GM19372 (cell line): ENCODE measurements around the gene BNC2.

Source experiments
- ATAC-seq: cut with Tn5 transposase; IDR thresholded peaks from one replicate; pipeline ENCODE4 v1.9.1; 2021; ENCODE audit warnings: mild to moderate bottlenecking, low read depth, moderate library complexity; ENCODE audit not compliant: unreplicated experiment

Gene BNC2

GRCh38 chr9:16640649-16641048 is 229.8 kb downstream of the BNC2 start:
- no peak for ATAC-seq

DNA sequence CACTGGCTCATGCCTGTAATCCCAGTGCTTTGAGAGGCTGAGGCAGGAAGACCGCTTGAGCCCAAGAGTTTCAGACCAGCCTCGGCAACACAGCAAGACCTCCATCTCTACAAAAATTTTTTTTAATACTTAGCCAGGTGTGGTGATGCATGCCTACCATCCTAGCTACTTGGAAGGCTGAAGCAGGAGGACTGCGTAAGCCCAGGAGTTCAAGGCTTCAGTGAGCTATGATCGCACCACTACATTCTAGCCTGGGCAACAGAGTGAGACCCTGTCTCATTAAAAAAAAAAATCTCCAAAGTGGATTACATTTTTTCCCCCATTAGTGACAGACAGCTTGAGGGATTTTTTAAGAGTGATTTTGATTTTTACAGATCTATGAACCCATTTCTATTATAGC is 230.8 kb downstream of the BNC2 start:
- no peak for ATAC-seq

- ATAC-seq, result no peak
Measured at GRCh38 chr9:16637911-16638310, 232.6 kb downstream of the BNC2 start.

GRCh38 chr9:16637218-16637617 is 233.3 kb downstream of the BNC2 start:
- no peak for ATAC-seq

DNA sequence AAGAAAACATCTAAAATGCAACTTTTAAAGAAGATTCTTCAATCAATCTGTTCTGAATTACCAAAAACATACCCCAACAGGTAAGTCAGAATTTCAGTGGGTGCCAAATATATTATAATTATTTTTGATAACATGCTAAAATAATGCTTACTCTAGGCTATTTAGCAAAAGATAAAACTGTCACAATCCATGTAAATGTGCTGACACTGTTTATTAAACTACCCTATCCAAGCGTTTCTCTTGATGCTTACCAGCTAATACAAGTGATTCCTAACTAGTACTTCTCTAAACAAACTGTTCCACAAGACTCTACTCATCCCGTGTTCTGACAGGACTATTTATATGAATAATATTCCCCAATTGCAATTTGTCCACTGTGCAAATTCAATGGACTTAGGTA is 236.7 kb downstream of the BNC2 start:
- no peak for ATAC-seq

DNA sequence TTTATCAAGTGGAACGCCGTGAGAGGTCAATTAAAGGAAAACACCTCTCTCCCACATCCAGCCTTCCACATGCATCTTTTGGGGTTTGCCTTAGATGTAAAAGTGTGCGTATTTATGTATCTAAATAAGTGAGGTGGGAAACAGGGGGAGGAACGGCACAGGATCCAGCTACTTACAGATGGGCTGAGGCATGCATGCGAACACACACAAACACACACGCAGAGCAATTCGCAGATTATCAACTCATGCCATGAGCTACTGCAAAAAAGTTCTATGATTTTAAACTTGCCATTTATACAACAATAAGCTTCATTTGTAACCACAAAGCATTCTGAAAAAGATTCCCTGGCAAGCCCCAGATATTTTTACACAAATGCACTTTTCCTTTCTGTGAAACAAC is 242.1 kb downstream of the BNC2 start:
- ATAC-seq, result no peak

- ATAC-seq, result no peak
Measured at GRCh38 chr9:16627967-16628366, 242.5 kb downstream of the BNC2 start.

- no peak for ATAC-seq
Measured at GRCh38 chr9:16627521-16627920, 242.9 kb downstream of the BNC2 start.

- no peak for ATAC-seq
Measured at GRCh38 chr9:16626577-16627130, 243.8 kb downstream of the BNC2 start.

- no peak for ATAC-seq
Measured at GRCh38 chr9:16625811-16626210, 244.7 kb downstream of the BNC2 start.

GRCh38 chr9:16625161-16625631 is 245.3 kb downstream of the BNC2 start:
- no peak for ATAC-seq

DNA sequence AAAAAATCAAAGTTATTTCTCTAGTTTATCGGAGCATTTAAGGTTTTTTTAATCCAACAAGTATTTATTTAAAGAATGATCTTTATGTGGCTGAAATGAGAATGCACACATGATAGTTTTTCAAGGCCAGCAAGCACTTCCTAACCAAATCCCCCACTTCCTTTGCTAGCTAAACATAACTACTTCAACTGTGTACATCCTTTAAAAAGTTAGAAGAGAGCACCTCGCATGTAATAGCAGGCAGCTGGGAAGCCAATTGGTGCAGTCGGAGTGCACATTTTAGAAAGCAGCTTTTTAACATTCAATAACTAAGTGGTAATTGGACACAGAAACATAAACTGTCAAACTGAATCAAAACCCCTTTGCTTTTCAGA is 245.7 kb downstream of the BNC2 start:
- ATAC-seq, result no peak

DNA sequence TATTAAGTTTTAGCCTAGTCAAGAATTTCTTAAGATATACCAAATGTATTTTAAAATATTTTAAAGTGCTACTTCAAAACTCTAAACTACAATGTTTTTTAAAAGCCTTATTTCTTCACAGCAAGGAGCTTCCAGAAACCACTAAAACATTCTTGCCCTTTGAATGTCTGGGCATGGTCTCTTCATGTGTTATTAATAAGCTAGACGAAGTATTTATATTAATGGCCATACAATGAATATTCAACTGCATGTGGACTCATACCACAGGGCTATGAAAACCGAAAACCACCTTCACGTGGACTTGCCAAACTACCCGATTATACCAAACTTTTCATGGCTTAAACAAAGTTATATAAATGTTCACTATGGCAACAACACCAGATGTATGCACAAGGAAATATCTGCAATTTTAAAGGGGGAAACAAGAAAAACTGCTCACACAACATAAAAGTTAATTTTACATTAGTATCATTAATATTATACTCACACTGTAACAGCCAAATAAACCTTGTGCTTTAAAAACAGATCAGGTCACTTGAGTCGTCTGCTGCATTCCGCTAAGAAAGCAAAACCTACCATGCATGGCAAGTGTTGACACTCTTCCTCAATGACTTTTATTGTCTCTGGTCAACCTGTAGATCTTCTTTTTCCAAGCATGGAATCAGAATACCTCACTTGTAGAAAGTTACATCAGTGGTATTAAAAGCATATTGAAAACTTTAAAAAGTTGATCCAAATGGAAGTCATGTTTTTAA is 246.3 kb downstream of the BNC2 start:
- ATAC-seq, result no peak

DNA sequence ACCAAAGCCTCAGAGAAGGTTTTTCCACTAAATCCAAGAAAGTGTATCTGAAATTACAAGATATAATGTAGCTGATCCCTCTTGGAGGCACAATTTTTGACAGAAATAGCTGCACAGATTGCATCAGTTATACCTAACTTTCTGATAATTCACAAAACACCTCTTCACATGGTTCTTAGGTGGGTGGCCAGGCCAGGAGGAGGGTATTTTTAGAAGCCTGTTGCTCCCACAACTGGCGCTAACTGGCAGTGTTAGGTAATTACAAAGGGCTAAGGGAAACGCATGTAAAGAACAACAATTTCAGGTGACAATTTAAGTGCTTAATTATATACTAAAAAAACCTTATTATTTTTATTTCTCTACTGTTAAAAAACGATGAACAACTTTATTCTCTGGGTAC is 247.9 kb downstream of the BNC2 start:
- no peak for ATAC-seq

DNA sequence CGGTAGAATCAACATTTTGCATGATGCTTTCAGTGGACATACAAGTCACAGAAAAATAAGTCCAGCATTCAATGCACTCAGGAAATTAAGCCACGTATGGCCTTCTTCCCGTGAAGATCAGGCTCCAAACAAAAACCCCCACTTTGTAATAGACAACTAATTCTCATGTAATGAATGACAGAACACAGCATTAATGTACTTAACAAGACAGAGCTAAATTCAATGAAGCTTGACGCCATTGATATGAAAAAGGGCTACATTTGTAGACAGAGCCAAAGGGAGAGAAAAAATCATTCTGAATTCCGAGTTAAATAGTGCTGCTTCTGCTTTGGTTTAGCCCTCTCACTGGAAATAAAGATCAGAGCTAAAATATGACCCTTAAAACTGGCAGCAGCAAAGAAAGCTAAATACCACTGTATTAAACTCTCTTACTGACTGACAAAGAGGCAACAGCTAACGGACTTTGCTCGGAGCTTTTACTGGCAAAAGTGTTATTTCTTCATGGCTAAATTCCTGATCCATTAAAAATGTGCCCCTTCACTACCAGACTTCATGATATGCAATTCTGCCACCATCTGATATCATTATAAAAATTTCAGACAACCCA is 250.5 kb downstream of the BNC2 start:
- no peak for ATAC-seq

GRCh38 chr9:16619402-16619801 is 251.1 kb downstream of the BNC2 start:
- no peak for ATAC-seq

DNA sequence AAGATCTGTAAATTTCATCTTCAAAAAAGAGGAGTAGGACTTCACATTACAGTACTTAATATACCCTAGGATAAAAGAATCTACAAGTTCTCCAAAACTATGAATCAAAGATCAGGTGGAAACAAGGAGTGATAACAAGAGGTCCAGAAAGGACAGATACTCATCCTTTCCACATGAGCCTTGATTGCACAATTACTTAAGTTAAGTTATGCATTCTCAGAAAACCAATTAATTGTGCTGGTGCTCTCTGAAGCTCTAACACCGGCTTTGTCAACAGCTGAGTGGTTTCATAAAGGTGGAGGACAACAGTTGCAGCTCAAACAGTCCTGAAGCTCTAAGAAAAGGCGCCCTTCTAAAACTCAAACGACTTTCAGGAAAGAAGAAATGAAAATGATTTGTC is 251.9 kb downstream of the BNC2 start:
- no peak for ATAC-seq

DNA sequence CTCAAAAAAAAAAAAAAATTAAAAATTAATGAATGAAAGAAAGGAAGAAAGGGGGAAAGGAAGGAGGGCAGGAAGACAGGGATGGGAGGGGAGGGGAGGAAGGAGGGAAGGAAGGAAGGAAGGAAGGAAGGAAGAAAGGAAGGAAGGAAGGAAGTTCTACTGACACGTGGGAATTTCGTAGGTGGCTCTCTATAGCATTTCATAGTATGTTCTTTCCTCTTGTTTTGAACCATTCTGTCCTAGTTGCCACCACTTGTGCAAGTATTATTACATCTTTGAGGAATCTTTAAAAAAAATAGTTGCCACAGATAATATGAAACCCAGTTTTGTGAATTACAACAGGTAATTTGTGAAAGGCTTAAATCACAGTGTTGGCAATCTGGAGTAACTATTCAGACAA is 253.8 kb downstream of the BNC2 start:
- no peak for ATAC-seq

DNA sequence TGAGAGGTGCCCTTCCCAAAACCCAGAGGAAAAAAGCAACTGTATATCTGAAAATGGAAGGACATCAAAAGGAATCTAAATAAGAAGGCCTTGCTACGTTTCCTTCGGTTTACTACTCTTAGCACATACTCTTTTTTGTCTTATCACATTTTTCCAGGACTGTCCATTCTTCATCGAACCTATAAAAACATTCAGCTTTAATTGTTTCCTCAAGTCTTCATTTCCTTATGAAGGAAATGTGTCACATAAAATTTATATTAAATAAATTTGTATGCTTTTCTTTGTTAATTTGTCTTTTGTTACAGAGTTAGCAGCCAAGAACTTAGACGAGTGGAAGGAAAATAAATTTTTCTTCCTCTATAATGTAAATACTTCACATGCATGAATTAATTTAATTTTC is 255.0 kb downstream of the BNC2 start:
- ATAC-seq, result no peak

GRCh38 chr9:16613605-16614004 is 256.9 kb downstream of the BNC2 start:
- no peak for ATAC-seq

DNA sequence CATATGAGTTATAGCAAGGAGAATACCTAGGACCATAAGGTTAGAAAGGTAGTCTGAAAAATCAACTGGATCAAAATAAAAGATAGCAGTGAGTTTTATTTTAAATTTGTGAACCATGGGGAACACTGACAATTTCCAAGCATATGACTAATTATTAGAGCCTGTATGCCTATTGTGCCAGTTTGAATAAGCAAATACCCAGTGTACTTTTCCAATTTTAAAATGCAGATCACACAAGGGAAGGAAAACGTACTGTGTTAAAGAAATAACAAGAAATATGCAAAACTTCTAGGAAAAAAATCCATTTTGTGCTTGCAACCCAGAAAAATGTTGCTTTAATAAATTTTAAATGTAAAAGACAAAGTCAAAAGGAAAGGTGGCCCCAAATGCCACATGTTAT is 257.4 kb downstream of the BNC2 start:
- no peak for ATAC-seq

DNA sequence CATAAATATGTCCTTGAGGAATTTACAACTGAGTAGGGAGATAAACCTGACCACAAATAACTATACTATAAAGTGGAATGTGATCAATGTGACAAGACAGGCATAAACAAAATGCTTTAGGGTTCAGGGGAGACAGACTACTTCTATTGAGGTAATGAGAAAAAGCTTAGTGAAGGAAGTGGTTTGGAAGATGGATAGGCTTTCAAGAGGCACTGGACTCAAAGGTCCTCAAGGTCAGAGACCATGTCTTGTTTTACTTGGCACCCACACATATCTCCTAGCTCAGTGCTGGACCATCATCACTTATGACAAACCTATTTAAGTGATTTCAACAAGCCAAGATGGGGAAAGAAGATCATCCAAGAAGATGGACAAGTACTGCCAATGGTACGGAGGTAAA is 257.8 kb downstream of the BNC2 start:
- ATAC-seq, result no peak
